Liver (tissue), 9 donors: ENCODE data around the gene TRAK2. TPM values are rescaled to one million over a fixed set of nuclear protein-coding genes. Genes with fewer than 3 reads are reported as not detected.

ENCODE experiments used
- DNase-seq: peaks from one replicate; pipeline ENCODE4 v3.0.0-alpha.2; 2017; ENCODE audit warnings: low spot score
- H3K27ac ChIP-seq, 2 donors: one replicate each; pipeline ENCODE4 v1.7.0; 2013; ENCODE audit warnings: inconsistent platforms in 2 of 2, low read length in 2 of 2, control low read depth in 1 of 2, low read depth in 1 of 2, mild to moderate bottlenecking in 1 of 2
- H3K27me3 ChIP-seq, 4 donors: one replicate each; pipeline versions ENCODE4 v1.6.1 to v1.7.0; 2013; ENCODE audit warnings: low read length in 3 of 4, inconsistent platforms in 1 of 4, mild to moderate bottlenecking in 1 of 4, moderate library complexity in 1 of 4; ENCODE audit not compliant: control insufficient read depth in 4 of 4, insufficient read depth in 4 of 4
- H3K36me3 ChIP-seq, 4 donors: one replicate each; pipeline versions ENCODE4 v1.6.1 to v1.7.0; 2013; ENCODE audit warnings: low read length in 3 of 4, mild to moderate bottlenecking in 3 of 4, low read depth in 1 of 4, moderate library complexity in 1 of 4; ENCODE audit not compliant: control insufficient read depth in 4 of 4, insufficient read depth in 3 of 4
- H3K4me1 ChIP-seq, 4 donors: one replicate each; pipeline versions ENCODE4 v1.6.1 to v1.7.0; 2013; ENCODE audit warnings: low read length in 3 of 4, mild to moderate bottlenecking in 3 of 4, moderate library complexity in 1 of 4; ENCODE audit not compliant: control insufficient read depth in 4 of 4, insufficient read depth in 4 of 4
- H3K4me3 ChIP-seq, 3 donors: one replicate each; pipeline versions ENCODE4 v1.6.1 to v1.7.0; 2013; ENCODE audit warnings: low read length in 3 of 3, control low read depth in 1 of 3, low read depth in 1 of 3, mild to moderate bottlenecking in 1 of 3
- H3K9ac ChIP-seq, 2 donors: one replicate each; pipeline ENCODE4 v1.7.0; 2013; ENCODE audit warnings: low read length in 2 of 2, mild to moderate bottlenecking in 2 of 2, moderate library complexity in 2 of 2, control low read depth in 1 of 2, low read depth in 1 of 2
- H3K9me3 ChIP-seq, 4 donors: one replicate each; pipeline versions ENCODE4 v1.6.1 to v1.7.0; 2013; ENCODE audit warnings: low read length in 3 of 4; ENCODE audit not compliant: control insufficient read depth in 4 of 4
- EGR1 ChIP-seq, 2 donors: IDR thresholded peaks; 2 replicates each; pipeline ENCODE4 v1.6.1; 2016 to 2018; ENCODE audit warnings: antibody characterized with exemption in 2 of 2, low read depth in 2 of 2
- FOXA1 ChIP-seq: IDR thresholded peaks from 2 replicates; pipeline ENCODE4 v1.6.1; 2016; ENCODE audit warnings: antibody characterized with exemption
- FOXA2 ChIP-seq: IDR thresholded peaks from 2 replicates; pipeline ENCODE4 v1.6.1; 2016; ENCODE audit warnings: antibody characterized with exemption
- GABPA ChIP-seq, 2 donors: IDR thresholded peaks in 1 of 2; conservative IDR thresholded peaks in 1 of 2; 2 replicates each; pipeline ENCODE4 v1.6.1; 2016; ENCODE audit warnings: antibody characterized with exemption in 2 of 2, mild to moderate bottlenecking in 1 of 2, moderate library complexity in 1 of 2
- HNF4A ChIP-seq, 2 donors: conservative IDR thresholded peaks; 2 replicates each; pipeline ENCODE4 v1.6.1; 2016; ENCODE audit warnings: antibody characterized with exemption in 2 of 2, mild to moderate bottlenecking in 2 of 2
- HNF4G ChIP-seq: IDR thresholded peaks from 2 replicates; pipeline ENCODE4 v1.6.1; 2016; ENCODE audit warnings: antibody characterized with exemption
- JUND ChIP-seq, 2 donors: IDR thresholded peaks; 2 replicates each; pipeline ENCODE4 v1.6.1; 2016; ENCODE audit warnings: antibody characterized with exemption in 2 of 2
- NR2F2 ChIP-seq: IDR thresholded peaks from 2 replicates; pipeline ENCODE4 v1.6.1; 2016; ENCODE audit warnings: antibody characterized with exemption
- RAD21 ChIP-seq, 2 donors: IDR thresholded peaks; 2 replicates each; pipeline ENCODE4 v1.6.1; 2016; ENCODE audit warnings: antibody characterized with exemption in 2 of 2, mild to moderate bottlenecking in 2 of 2
- RXRA ChIP-seq, 2 donors: IDR thresholded peaks; 2 replicates each; pipeline ENCODE4 v1.6.1; 2017 to 2018; ENCODE audit warnings: antibody characterized with exemption in 2 of 2, mild to moderate bottlenecking in 1 of 2
- SP1 ChIP-seq: IDR thresholded peaks from 2 replicates; pipeline ENCODE4 v1.6.1; 2018; ENCODE audit warnings: antibody characterized with exemption, mild to moderate bottlenecking
- TAF1 ChIP-seq: conservative IDR thresholded peaks from 2 replicates; pipeline ENCODE4 v1.6.1; 2016; ENCODE audit warnings: antibody characterized with exemption, mild to moderate bottlenecking
- YY1 ChIP-seq: IDR thresholded peaks from 2 replicates; pipeline ENCODE4 v1.6.1; 2016; ENCODE audit warnings: antibody characterized with exemption, mild to moderate bottlenecking
- WGBS: extraction: QIAGEN DNeasy Blood & Tissue Kit; methylation state at CpG from one replicate; pipeline ENCODE4 v1.1.7; 2013; 5-methylcytosine and 5-hydroxymethylcytosine counted together
- polyA plus RNA-seq, 2 donors: library from polyadenylated mRNA; stranded (reverse) in 1 of 2; unstranded in 1 of 2; fragments of 200-250 nt in 1 of 2; fragments of >200 nt in 1 of 2; fragmentation: Nextera tagmentation in 1 of 2; extraction: Ambion mirVana in 1 of 2; gene quantifications; one replicate each; pipeline versions ENCODE4 v1.2.1 to v1.2.3, GENCODE V29; 2013 to 2015
- total RNA-seq, 2 donors: library from RNA; depleted of rRNA; stranded (reverse); fragments of >200 nt; gene quantifications; one replicate each; pipeline ENCODE4 v1.2.3, GENCODE V29; 2014
- TF ChIP-seq, protein P1 (sequence below): fragments of 150-350 bp; IDR thresholded peaks from 2 replicates; pipeline ENCODE4 v1.5.1; 2017; ENCODE audit warnings: improper control_type of control experiment, low read depth, low read length; ENCODE audit not compliant: missing input control
- TF ChIP-seq, protein P2 (sequence below): IDR thresholded peaks from 2 replicates; pipeline ENCODE4 v1.6.1; 2016; ENCODE audit warnings: antibody characterized with exemption
- TF ChIP-seq, protein P3 (sequence below): IDR thresholded peaks from 2 replicates; pipeline ENCODE4 v1.6.1; 2016; ENCODE audit warnings: antibody characterized with exemption, mild to moderate bottlenecking
- TF ChIP-seq, protein P4 (sequence below): IDR thresholded peaks from 2 replicates; pipeline ENCODE4 v1.6.1; 2016; ENCODE audit warnings: antibody characterized with exemption
- TF ChIP-seq, protein P5 (sequence below): IDR thresholded peaks from 2 replicates; pipeline ENCODE4 v1.6.1; 2016; ENCODE audit warnings: antibody characterized with exemption
- donor health status: healthy.
- donor health status: healthy.
- donor health status: healthy.
- donor health status: healthy.
- donor health status: healthy.

TRAK2 gene
- total and polyA plus RNA-seq, 4 donors, result 6.1 to 207 (median 12.4) TPM

DNA sequence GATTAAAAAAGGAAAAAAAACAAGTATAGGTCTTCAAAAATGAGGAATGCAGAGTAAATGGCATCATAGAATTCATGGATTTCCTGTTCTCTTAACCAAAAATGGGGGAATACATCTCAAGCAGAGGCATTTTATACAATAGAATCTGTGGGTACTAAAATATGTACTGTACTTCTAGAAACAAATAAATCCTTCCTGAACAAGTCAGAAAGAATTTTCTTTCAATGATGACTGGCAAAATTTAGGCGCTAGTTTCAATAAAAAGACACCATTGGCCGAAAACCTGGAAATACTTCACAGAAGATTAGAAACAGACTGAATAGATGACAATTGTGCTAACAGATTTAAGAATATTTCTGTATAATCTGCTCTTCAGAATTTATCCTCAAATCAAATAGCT is 15.1 kb downstream of the TRAK2 start:
- WGBS, result 99% methylated on average over 2 of the region's 2 CpGs
- H3K9me3 ChIP-seq, result no peaks in the 10 kb centered on the region
- H3K27me3 ChIP-seq, result no peaks in the 10 kb centered on the region
- no peak for DNase-seq
- H3K27ac ChIP-seq, result no peak overlapping the region
- H3K36me3 ChIP-seq, result no peaks in the 10 kb centered on the region
- TF ChIP-seq HNF4A (conservative IDR thresholded peaks at IDR 0.05) (no peak), FOXA2 (no peak), HNF4G (no peak), SP1 (no peak), JUND (IDR thresholded peaks at IDR 0.05) (no peak), RAD21 (IDR thresholded peaks at IDR 0.05) (no peak), EGR1 (IDR thresholded peaks at IDR 0.05; ENCODE audit: low read depth in 2 of 2) (no peak), GABPA (IDR thresholded peaks at IDR 0.05 in 1 of 2, conservative IDR thresholded peaks at IDR 0.05 in 1 of 2) (no peak), RXRA (IDR thresholded peaks at IDR 0.05) (no peak), YY1 (no peak), TAF1 (no peak), FOXA1 (no peak), NR2F2 (no peak)
- TF ChIP-seq, protein P1, sequence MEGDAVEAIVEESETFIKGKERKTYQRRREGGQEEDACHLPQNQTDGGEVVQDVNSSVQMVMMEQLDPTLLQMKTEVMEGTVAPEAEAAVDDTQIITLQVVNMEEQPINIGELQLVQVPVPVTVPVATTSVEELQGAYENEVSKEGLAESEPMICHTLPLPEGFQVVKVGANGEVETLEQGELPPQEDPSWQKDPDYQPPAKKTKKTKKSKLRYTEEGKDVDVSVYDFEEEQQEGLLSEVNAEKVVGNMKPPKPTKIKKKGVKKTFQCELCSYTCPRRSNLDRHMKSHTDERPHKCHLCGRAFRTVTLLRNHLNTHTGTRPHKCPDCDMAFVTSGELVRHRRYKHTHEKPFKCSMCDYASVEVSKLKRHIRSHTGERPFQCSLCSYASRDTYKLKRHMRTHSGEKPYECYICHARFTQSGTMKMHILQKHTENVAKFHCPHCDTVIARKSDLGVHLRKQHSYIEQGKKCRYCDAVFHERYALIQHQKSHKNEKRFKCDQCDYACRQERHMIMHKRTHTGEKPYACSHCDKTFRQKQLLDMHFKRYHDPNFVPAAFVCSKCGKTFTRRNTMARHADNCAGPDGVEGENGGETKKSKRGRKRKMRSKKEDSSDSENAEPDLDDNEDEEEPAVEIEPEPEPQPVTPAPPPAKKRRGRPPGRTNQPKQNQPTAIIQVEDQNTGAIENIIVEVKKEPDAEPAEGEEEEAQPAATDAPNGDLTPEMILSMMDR, result no peak
- TF ChIP-seq, protein P2, sequence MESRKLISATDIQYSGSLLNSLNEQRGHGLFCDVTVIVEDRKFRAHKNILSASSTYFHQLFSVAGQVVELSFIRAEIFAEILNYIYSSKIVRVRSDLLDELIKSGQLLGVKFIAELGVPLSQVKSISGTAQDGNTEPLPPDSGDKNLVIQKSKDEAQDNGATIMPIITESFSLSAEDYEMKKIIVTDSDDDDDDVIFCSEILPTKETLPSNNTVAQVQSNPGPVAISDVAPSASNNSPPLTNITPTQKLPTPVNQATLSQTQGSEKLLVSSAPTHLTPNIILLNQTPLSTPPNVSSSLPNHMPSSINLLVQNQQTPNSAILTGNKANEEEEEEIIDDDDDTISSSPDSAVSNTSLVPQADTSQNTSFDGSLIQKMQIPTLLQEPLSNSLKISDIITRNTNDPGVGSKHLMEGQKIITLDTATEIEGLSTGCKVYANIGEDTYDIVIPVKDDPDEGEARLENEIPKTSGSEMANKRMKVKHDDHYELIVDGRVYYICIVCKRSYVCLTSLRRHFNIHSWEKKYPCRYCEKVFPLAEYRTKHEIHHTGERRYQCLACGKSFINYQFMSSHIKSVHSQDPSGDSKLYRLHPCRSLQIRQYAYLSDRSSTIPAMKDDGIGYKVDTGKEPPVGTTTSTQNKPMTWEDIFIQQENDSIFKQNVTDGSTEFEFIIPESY, result no peak
- TF ChIP-seq, protein P3, sequence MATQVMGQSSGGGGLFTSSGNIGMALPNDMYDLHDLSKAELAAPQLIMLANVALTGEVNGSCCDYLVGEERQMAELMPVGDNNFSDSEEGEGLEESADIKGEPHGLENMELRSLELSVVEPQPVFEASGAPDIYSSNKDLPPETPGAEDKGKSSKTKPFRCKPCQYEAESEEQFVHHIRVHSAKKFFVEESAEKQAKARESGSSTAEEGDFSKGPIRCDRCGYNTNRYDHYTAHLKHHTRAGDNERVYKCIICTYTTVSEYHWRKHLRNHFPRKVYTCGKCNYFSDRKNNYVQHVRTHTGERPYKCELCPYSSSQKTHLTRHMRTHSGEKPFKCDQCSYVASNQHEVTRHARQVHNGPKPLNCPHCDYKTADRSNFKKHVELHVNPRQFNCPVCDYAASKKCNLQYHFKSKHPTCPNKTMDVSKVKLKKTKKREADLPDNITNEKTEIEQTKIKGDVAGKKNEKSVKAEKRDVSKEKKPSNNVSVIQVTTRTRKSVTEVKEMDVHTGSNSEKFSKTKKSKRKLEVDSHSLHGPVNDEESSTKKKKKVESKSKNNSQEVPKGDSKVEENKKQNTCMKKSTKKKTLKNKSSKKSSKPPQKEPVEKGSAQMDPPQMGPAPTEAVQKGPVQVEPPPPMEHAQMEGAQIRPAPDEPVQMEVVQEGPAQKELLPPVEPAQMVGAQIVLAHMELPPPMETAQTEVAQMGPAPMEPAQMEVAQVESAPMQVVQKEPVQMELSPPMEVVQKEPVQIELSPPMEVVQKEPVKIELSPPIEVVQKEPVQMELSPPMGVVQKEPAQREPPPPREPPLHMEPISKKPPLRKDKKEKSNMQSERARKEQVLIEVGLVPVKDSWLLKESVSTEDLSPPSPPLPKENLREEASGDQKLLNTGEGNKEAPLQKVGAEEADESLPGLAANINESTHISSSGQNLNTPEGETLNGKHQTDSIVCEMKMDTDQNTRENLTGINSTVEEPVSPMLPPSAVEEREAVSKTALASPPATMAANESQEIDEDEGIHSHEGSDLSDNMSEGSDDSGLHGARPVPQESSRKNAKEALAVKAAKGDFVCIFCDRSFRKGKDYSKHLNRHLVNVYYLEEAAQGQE, result no peak
- TF ChIP-seq, protein P4, sequence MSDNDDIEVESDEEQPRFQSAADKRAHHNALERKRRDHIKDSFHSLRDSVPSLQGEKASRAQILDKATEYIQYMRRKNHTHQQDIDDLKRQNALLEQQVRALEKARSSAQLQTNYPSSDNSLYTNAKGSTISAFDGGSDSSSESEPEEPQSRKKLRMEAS, result no peak
- H3K4me1 ChIP-seq, result peaks cover 2 to 13% (median 8%) of the 10 kb centered on the region in 4 donors
- no peak overlapping the region for H3K9ac ChIP-seq
- H3K4me3 ChIP-seq, result no peak overlapping the region

DNA sequence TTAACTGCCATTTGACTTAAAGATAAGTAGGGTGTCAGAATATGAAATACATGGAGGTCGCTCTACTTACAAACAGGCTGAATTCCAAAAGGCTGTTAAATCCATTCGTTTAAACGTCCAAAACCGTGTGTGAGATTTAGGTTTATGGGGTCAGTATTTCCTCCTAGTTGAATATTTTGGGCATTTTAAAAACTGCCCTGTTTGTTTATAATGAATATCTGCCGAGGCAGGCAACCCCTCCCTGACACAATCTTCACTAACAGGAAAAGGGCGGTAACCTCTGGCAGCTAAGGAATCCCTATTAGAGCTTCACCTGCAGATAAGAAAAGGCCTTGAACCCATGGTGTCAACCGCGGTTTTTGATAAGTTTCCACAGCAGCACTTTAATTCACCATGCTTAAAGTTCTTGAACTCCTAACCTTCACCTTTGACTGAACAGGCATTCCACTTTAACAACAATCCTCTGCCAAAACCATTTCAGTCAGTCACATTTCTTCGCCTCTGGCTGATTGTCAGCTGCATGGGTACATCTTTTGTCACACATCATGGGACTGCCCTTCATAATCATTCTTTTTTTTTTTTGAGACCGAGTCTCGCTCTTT is 17.8 kb downstream of the TRAK2 start:
- no peak overlapping the region for H3K27ac ChIP-seq
- no peak overlapping the region for H3K9ac ChIP-seq
- peak; percentile 66 for DNase-seq
- no peaks in the 10 kb centered on the region for H3K27me3 ChIP-seq
- H3K4me1 ChIP-seq, result peaks cover 0 to 8% (median 4%) of the 10 kb centered on the region in 4 donors
- no peak overlapping the region for H3K4me3 ChIP-seq
- no peaks in the 10 kb centered on the region for H3K36me3 ChIP-seq
- 57% methylated on average over 11 of the region's 11 CpGs for WGBS
- H3K9me3 ChIP-seq, result no peaks in the 10 kb centered on the region
- TF ChIP-seq RAD21 (IDR thresholded peaks at IDR 0.05), result no peak
- no peak for TF ChIP-seq HNF4G
- TF ChIP-seq SP1, result peak; percentile 24
- no peak for TF ChIP-seq FOXA1
- peak; percentile 50 to 80 for TF ChIP-seq RXRA (IDR thresholded peaks at IDR 0.05)
- TF ChIP-seq FOXA2, result no peak
- peak; percentile 15 to 53 for TF ChIP-seq HNF4A (conservative IDR thresholded peaks at IDR 0.05)
- TF ChIP-seq, protein P2, result no peak
- TF ChIP-seq, protein P5, sequence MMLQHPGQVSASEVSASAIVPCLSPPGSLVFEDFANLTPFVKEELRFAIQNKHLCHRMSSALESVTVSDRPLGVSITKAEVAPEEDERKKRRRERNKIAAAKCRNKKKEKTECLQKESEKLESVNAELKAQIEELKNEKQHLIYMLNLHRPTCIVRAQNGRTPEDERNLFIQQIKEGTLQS, result no peak
- TF ChIP-seq TAF1, result no peak
- TF ChIP-seq YY1, result no peak
- peak; percentile 95 for TF ChIP-seq NR2F2
- TF ChIP-seq, protein P3, result no peak
